GM12874 (cell line): Measurements from ENCODE around the gene EBI3.

Source experiments
- CTCF ChIP-seq: IDR thresholded peaks from 2 replicates; pipeline ENCODE4 v1.5.1; 2011; ENCODE audit warnings: low read depth, mild to moderate bottlenecking, control low read depth, low read length, moderate library complexity; ENCODE audit not compliant: insufficient read depth

The EBI3 gene

GRCh38 chr19:4277191-4277696 lies 47.9 kb downstream of the EBI3 start:
- TF ChIP-seq CTCF: no peak

- TF ChIP-seq CTCF: no peak
Observed at GRCh38 chr19:4278010-4278409, 48.7 kb downstream of the EBI3 start.

GRCh38 chr19:4278419-4279266 lies 49.3 kb downstream of the EBI3 start, which contains the start of gene SHD:
TSS of gene SHD (plus strand) at chr19:4279266. CDS start at chr19:4280064, 798 bp downstream.
- no peak for TF ChIP-seq CTCF

- TF ChIP-seq CTCF: no peak
Observed at GRCh38 chr19:4279267-4279529, 49.9 kb downstream of the EBI3 start.

GRCh38 chr19:4279530-4280422 lies 50.5 kb downstream of the EBI3 start:
- no peak for TF ChIP-seq CTCF

GRCh38 chr19:4284176-4284958 lies 55.0 kb downstream of the EBI3 start:
- TF ChIP-seq CTCF: no peak
